Forelimb muscle (tissue), 1 donor: Measurements from ENCODE around the gene RFT1. TPM values are rescaled to one million over a fixed set of nuclear protein-coding genes. Genes with fewer than 3 reads are reported as not detected.
"Not testable (repeated sequence)": the region's sequence is repeated elsewhere in the genome, so short reads cannot be mapped to it uniquely, and the experiment has no call there.

Experiments
- DNase-seq: peaks from one replicate; pipeline ENCODE4 v3.0.0-alpha.2; 2013; ENCODE audit warnings: low read depth
- polyA plus RNA-seq: library from polyadenylated mRNA; unstranded; fragments of 120-200 nt; gene quantifications from one replicate; pipeline ENCODE4 v1.2.1, GENCODE V29; 2013; ENCODE audit not compliant: insufficient read length

The RFT1 gene
- polyA plus RNA-seq, 1 donor, result 9.4 TPM

GRCh38 chr3:53071882-53072431 is 58.3 kb downstream of the RFT1 start:
- no peak for DNase-seq

GRCh38 chr3:53069422-53070068 is 60.7 kb downstream of the RFT1 start:
- no peak for DNase-seq

DNA sequence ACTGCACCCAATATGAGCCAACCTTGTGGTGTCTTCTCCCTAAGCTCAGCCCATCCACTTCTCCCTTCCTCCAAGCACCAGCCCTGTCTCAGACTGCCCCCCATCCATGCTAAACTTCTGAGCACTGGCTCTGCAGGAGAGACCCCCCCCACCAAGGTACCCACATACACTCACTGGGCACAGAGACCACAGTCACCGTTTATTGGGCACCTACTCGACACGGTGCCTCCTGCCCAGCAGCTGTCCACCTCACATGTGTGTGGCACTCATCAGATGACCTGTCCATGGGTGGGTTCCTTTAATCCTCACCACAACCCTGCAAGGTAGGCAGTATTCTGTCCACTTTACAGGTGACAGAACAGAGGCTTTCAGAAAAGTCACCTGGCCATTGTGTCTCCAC is 62.1 kb downstream of the RFT1 start:
- no peak for DNase-seq

DNA sequence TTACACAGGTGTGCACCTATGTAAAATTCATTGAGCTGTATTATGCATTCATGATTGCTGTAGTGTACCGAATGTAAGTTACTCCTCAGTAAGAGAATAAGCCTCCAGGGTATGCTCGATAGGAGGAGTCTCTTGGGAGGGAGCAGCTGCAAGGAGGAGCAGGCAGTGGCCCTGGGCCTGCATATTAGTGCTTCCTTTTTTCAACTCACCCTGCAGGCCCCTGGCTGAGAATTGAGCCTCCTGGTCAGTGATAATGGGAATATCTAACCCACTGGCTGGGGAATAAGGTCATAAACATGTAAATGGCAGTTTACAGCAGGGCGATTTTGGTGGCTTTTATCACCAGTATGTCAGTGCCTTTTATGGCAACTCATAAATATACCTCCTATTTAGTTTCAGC is 62.7 kb downstream of the RFT1 start:
- no peak for DNase-seq

- DNase-seq, result no peak
These were observed 64.3 kb downstream of the RFT1 start for GRCh38 chr3:53065841-53066480.

DNA sequence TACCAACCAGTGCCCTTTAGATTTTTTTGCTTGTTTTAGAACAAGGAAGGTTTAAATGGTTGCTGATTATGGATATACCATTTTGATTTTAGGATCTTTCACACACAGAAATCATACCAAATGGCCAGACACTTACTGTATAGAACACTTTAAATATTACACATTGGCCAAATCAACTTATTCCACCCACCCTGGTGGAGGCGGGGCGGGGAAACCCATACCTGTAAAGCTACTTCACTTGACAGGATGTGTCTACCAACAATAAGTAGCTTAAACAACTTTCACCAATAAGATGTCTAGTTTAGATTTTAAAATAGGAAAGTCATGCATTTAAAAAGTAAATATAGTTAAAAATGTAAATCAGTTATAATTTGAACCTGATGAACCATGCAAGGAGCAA is 67.3 kb downstream of the RFT1 start:
- no peak for DNase-seq

GRCh38 chr3:53056442-53056841 is 73.8 kb downstream of the RFT1 start:
- no peak for DNase-seq

DNA sequence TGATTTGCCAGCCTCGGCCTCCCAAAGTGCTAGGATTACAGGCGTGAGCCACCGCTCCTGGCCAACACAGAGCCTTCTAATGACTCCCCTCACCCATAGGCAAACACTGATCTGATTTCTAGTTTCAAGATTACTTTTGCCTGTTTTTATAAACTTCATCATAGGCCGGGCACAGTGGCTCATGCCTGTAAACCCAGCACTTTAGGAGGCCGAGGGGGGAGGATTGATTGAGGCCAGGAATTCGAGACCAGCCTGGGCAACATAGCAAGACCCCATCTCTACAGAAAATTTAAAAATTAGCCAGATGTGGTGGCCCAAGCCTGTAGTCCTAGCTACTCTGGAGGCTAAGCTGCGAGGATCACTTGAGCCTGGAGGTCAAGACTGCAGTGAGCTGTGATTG is 76.0 kb downstream of the RFT1 start:
- not testable (repeated sequence) for DNase-seq

GRCh38 chr3:53051929-53052328 is 78.3 kb downstream of the RFT1 start:
- DNase-seq, result no peak

DNA sequence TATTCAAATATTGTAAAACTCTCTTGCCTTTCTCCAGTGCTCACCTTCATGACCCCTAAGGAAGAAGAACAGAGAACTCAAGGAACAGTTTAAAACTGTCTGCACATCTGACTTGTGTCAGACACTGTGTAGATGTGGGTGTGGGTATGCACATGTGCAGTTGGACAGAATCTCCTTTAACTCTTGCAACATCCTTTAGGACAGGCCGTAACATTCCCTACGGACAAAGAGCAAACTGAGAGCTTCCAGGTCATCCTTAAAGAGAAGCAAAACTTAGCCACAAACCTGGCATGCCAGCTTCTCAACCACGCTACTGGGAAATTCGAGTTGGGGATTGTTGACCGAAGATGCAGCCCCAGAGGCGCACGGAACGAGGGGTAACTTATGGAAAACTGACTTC is 80.2 kb downstream of the RFT1 start:
- no peak for DNase-seq

- DNase-seq, result no peak
These were observed 83.8 kb downstream of the RFT1 start for GRCh38 chr3:53046171-53047170.

GRCh38 chr3:53045518-53046170 is 84.6 kb downstream of the RFT1 start, which contains the start of gene SFMBT1:
Gene SFMBT1 (minus strand): TSS chr3:53046073. CDS start chr3:52969128, 76,945 bp downstream.
- no peak for DNase-seq

- no peak for DNase-seq
These were observed 85.3 kb downstream of the RFT1 start for GRCh38 chr3:53044711-53045517.

- DNase-seq, result no peak
These were observed 85.9 kb downstream of the RFT1 start for GRCh38 chr3:53044371-53044710.

DNA sequence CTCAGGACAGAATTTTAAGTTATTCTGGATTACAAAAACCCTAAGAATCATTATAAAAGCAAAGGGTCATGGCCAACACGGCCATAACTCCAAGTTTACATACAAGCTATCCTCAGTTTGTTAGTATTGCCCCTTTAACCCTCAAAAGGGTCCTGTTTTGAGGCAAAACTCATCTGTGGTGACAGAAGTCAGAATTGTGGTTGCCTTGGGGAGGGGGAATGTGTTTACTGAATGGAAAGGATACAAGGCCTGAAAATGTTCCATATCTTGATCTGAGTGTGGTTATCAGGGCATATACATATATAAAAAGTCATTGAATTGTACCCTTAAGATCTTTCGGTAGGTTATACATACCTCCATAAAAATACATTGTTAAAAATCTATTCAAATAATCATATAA is 86.5 kb downstream of the RFT1 start:
- DNase-seq, result no peak

GRCh38 chr3:53042651-53043050 is 87.6 kb downstream of the RFT1 start:
- DNase-seq, result no peak

DNA sequence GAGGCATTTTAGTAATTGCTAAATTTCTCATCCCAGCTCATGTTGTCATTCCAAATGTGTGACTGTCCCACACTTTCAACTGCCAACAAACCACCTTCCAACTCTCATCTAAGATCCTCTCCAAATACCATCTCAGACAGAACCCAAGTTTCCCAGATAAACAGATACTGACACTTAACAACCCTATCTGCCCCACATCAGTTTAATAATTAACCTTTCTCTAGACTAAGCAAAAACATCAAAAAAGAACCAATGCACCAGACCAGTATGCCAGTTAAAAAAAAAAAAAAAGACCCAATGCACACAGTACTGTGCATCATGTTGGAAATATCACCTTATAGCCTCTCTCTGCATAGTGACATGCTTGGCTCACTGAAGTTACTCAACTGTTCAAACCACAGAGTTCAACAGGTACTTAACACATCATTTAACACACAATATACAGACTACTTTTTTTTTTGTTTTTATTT is 89.8 kb downstream of the RFT1 start:
- DNase-seq, result no peak

DNA sequence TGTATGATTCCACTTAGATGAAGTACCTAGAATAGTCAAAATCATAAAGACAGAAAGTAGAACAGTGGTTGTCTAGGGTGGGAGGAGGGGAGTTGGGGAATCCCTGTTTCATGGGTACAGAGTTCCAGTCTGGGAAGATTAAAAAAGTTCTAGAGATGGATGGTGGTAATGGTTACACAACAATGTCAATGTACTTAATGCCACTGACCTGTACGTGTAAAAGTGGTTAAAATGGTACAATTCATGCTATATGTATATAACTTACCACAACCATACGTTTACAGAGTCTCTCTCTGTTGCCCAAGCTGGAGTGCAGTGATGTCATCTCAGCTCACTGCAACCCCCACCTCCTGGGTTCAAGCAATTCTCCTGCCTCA is 90.9 kb downstream of the RFT1 start:
- no peak for DNase-seq

DNA sequence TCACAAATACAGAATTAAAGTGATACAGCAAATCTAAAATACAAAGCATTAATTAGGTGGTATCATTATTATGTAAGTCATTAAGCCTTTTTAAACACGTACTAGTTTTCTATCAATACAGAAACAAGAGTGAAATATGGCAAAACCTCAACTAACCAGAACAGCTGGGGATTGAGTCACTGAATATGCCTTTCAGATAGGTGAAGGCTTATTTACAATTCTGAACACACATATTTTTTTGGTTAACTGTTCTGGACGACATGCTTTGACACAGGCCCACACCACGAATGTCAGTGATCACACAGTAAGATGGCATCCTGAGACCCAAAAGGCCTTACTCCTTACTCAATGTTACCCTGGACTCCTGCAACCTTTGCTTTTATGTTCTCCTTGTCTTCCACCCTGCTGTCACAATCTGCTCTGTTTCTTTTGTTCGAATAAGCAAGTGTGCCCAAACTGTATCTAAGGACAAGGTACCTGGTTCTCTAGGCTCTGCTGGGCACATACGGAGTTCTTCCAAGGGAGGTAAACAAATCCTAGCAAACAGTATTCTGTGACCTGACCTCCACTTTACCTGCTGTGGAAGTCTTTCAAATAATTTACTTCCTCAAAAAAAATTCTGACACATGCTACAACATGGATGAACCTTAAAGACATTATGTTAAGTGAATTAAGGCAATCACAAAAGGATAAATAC is 91.4 kb downstream of the RFT1 start:
- DNase-seq, result no peak
